GM19397 (cell line): Measurements from ENCODE around the gene SYNC.
"Not testable (repeated sequence)": the region's sequence is repeated elsewhere in the genome, so short reads cannot be mapped to it uniquely, and the experiment has no call there.

ENCODE experiments used
- ATAC-seq: cut with Tn5 transposase; IDR thresholded peaks from one replicate; pipeline ENCODE4 v1.9.1; 2021; ENCODE audit warnings: mild to moderate bottlenecking, moderate library complexity; ENCODE audit not compliant: unreplicated experiment

SYNC gene

GRCh38 chr1:32647308-32648134 is 55.0 kb downstream of the SYNC start:
- ATAC-seq, result no peak

- ATAC-seq, result no peak
Measured at GRCh38 chr1:32644426-32644825, 58.1 kb downstream of the SYNC start.

DNA sequence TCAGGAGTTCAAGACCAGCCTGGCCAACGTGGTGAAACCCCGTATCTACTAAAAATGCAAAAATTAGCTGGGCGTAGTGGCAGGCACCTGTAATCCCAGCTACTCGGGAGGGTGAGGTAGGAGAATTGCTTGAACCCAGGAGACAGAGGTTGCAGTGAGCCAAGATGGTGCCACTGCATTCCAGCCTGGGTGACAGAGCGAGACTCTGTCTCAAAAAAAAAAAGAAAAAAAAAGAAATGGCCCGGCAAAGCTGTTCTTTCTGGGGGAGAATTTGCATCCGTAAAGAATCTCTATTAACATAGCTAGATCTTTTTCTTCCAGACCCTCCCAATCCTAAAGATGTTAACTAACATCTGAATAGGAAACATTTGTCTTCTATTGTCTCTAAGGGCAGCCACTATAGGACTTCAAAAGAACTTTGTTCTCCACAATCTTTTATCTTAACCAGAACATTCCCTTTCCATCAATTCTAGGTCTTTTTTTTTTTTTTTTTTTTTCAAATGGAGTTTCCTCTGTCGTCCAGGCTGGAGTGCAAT is 60.2 kb downstream of the SYNC start:
- not testable (repeated sequence) for ATAC-seq

DNA sequence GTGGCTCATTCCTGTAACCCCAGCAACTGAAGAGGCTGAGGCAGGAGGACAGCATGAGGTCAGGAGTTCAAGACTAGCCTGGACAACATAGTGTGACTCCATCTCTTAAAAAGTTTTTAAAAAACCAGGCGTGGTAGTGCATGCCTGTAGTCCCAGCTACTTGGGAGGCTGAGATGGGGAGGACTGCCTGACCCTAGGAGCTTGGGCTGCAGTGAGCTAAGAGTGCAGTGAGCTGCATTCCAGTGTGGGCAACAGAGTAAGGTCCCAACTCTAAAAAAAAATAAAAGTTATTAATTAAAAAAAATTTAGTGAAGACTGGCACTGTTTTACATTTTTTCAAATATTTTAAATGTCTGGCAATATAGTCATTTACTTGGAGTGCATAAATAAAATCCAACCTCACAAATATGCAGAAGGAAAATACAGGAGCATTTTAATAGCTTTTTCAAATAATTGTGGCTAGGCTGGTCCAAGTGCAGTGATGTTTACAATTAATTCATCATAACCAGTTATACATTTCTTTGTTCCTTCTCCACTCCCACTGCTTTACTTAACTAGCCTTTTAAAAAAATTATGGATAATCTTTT is 63.0 kb downstream of the SYNC start:
- ATAC-seq, result no peak

DNA sequence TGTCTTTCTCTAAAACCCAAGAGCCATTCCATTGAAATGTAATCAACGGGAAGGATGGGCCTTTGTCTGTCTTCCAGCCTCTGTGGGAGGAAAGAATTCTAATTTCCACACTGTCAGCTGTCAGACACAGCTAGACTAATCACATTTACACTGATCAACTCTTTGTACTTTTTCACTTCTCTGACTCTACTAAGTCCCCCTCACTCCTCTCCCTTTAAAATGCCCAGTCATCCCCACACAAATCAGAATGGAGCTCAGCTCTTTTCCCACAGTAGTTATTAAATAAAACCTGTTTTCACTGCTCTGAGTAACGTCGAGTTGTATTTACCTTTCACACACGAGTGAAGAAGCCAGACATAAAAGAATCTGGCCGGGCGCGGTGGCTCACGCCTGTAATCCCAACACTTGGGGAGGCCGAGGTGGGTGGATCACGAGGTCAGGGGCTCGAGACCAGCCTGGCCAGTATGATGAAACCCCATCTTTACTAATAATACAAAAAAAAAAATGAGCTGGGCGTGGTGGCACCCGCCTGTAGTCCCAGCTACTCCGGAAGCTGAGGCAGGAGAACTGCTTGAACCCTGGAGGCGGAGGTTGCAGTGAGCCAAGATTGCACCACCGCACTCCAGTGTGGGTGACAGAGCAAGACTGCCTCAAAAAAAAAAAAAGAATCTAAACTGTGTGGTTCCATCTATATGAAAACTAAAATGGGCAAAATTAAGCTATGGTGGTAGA is 65.5 kb downstream of the SYNC start:
- no peak for ATAC-seq

DNA sequence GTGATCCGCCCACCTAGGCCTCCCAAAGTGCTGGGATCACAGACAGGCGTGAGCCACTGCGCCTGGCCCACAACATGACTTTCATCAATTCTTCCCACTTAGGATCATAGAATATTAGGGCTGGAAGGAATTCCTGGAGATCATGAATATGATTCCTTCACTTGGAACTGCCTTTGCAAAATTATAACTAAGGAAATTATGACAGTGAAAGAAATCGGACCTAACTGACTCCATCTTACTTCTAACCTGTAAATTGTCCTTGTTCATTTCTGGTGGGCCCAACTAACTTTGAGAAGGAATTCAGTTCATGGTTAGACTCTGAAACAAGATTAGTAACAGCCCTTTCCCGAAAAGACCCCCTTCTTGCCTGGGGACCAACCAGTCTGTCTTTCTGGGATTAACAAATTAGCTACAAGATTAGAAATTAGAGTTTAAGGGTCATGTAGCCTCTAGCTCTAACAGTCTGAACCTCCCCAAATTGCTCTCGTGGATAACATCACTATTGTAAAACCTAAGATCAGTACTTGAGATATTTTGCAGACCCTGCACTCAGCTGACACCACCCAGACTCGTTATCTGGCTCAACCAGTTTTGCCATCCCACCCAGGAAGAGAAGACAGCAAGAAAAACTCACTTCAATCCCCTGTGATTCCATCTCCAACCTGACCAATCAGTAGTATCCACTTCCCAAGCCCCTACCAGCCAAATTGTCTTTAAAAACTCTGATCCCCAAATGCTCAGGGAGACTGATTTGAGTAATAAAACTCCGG is 66.9 kb downstream of the SYNC start:
- no peak for ATAC-seq

DNA sequence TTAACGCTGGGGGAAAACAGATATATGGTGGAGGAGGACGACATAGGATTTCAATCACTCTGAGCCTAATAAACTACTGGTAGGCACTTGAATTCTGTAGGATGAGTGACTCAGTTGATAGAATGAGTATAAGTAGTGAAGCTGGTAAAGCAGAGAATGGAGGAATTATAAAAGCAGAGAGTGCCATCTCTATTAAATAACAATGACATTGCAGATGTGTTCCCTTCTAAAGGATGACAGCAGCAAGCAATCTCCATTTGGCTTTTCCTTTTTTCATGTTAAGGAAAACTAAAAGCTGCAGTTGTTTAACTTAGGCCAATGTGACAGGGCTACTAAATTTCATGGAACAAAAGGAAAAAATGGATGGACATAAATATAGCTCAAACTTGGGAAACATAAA is 69.7 kb downstream of the SYNC start:
- no peak for ATAC-seq

GRCh38 chr1:32630173-32630572 is 72.4 kb downstream of the SYNC start:
- ATAC-seq, result not testable (repeated sequence)
